OCI-LY7 (cell line): Measurements from ENCODE around the gene AGBL4. TPM values are rescaled to one million over a fixed set of nuclear protein-coding genes. Genes with fewer than 3 reads are reported as not detected.

Experiments used
- BruUV-seq: library from RNA; stranded (reverse); fragments of 400-500 nt; replicated peaks from 2 replicates; lab custom pipeline; 2021; lab: Mats Ljungman, UMichigan
- CTCF ChIA-PET: fragments of 300-600 bp; sonication (Branson Sonifier 250); formaldehyde crosslinking; loops from one replicate; lab custom pipeline; 2022; ENCODE audit warnings: antibody characterized with exemption; ENCODE audit not compliant: unreplicated experiment; lab: Charles Lee
- POLR2A ChIA-PET: fragments of 300-600 bp; sonication (Branson Sonifier 250); formaldehyde crosslinking; loops from one replicate; lab custom pipeline; 2022; ENCODE audit warnings: antibody characterized with exemption; lab: Charles Lee
- DNase-seq: peaks from one replicate; pipeline ENCODE4 v3.0.0-alpha.2; 2015; ENCODE audit warnings: low spot score
- H2AFZ ChIP-seq: fragments of 200-600 bp; sonication (generic), shearing (Covaris generic); 2 replicates; pipeline ENCODE4 v1.6.1; 2014; ENCODE audit warnings: mild to moderate bottlenecking, antibody characterized with exemption, low read length, moderate library complexity
- H3K27ac ChIP-seq: fragments of 200-600 bp; sonication (generic); 2 replicates; pipeline ENCODE4 v1.5.1; 2014; ENCODE audit warnings: mixed run types, low read depth, mild to moderate bottlenecking, moderate library complexity, low read length, inconsistent platforms; ENCODE audit not compliant: poor library complexity, severe bottlenecking
- H3K36me3 ChIP-seq: fragments of 200-600 bp; sonication (generic); 2 replicates; pipeline ENCODE4 v1.6.1; 2014; ENCODE audit warnings: mild to moderate bottlenecking, antibody characterized with exemption, low read length, moderate library complexity, mixed read lengths; ENCODE audit not compliant: insufficient read depth
- H3K4me1 ChIP-seq: fragments of 200-600 bp; sonication (generic); 2 replicates; pipeline ENCODE4 v1.5.1; 2014; ENCODE audit warnings: mild to moderate bottlenecking, low read length; ENCODE audit not compliant: insufficient read depth, poor library complexity, severe bottlenecking
- H3K4me2 ChIP-seq: fragments of 200-600 bp; sonication (generic); 2 replicates; pipeline ENCODE4 v1.6.1; 2014; ENCODE audit warnings: mild to moderate bottlenecking, low read length
- H3K4me3 ChIP-seq: fragments of 200-600 bp; sonication (generic); 2 replicates; pipeline ENCODE4 v1.5.1; 2014; ENCODE audit warnings: mild to moderate bottlenecking, low read depth, low read length; ENCODE audit not compliant: poor library complexity, severe bottlenecking
- H3K79me2 ChIP-seq: fragments of 200-600 bp; sonication (generic); 2 replicates; pipeline ENCODE4 v1.6.1; 2016; ENCODE audit warnings: low read depth, mild to moderate bottlenecking, low read length, moderate library complexity, mixed read lengths; ENCODE audit not compliant: insufficient read depth
- H3K9me2 ChIP-seq: fragments of 200-600 bp; sonication (generic); 2 replicates; pipeline ENCODE4 v1.6.1; 2016; ENCODE audit warnings: mild to moderate bottlenecking, low read length, mixed read lengths; ENCODE audit not compliant: insufficient read depth
- H3K9me3 ChIP-seq: fragments of 200-600 bp; sonication (generic); 2 replicates; pipeline ENCODE4 v1.6.1; 2014; ENCODE audit warnings: mild to moderate bottlenecking, mixed run types, low read length, mixed read lengths
- H4K20me1 ChIP-seq: fragments of 200-600 bp; sonication (generic); 2 replicates; pipeline ENCODE4 v1.6.1; 2014; ENCODE audit warnings: mild to moderate bottlenecking, antibody characterized with exemption, low read length, moderate library complexity, mixed read lengths; ENCODE audit not compliant: insufficient read depth
- EZH2phosphoT487 ChIP-seq: fragments of 200-600 bp; sonication (generic); IDR thresholded peaks from 2 replicates; pipeline ENCODE4 v1.6.1; 2018; ENCODE audit warnings: low read depth, borderline replicate concordance, mild to moderate bottlenecking, mixed run types, antibody characterized with exemption, low read length, moderate library complexity, mixed read lengths
- intact Hi-C: fragments of 100-400 bp; cut with micrococcal nuclease; formaldehyde crosslinking; loops from one replicate; pipeline ENCODE4 v1.10.0; 2022; ENCODE audit not compliant: unreplicated experiment
- total RNA-seq, 2 experiments: library from RNA; depleted of rRNA in 1 of 2; stranded (reverse); fragments of >200 nt in 1 of 2; shearing (Covaris generic) in 1 of 2; gene quantifications; 2 replicates each; pipeline ENCODE4 v1.2.3, GENCODE V29; 2014 to 2022
- TF ChIP-seq, protein P1 (sequence below): fragments of 200-600 bp; sonication (generic); conservative IDR thresholded peaks from 2 replicates; pipeline ENCODE4 v1.5.1; 2014; ENCODE audit warnings: mild to moderate bottlenecking, antibody characterized with exemption, low read length, moderate library complexity, mixed read lengths

The AGBL4 gene
- total RNA-seq, 2 experiments from 2014 or later, result not detected

DNA sequence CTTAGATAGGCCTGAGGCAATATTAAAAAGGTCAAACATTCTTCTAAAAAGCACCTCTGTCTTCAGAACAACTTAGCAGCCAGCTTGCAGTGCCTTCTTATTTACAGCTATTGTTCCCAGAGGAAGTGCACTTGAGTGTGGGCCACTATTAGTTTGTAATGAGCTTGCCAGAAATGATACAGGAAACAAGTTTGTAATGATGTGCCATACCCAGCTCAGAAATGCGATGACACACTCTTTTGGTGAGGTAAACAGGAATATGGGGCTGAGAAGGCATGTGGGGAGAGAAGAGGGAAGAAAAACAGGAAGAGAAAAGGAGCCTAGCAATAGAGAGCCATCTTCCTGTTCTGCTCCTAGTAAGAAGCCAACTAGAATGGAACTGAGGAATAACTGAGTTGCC lies 295.4 kb downstream of the AGBL4 start:
- intact Hi-C loops, result no loop called here
- Histone ChIP-seq H4K20me1 (no peaks in the 10 kb centered on the region), H3K36me3 (no peaks in the 10 kb centered on the region), H3K4me1 (no peaks in the 10 kb centered on the region), H3K4me3 (no peak overlapping the region), H3K9me3 (no peaks in the 10 kb centered on the region), H3K9me2 (no peaks in the 10 kb centered on the region), H3K4me2 (no peak overlapping the region), H2AFZ (no peak overlapping the region), H3K27ac (no peak overlapping the region), H3K79me2 (no peaks in the 10 kb centered on the region)
- BruUV-seq, result no TSS peak
- ChIA-PET POLR2A (no interaction called here), CTCF (no interaction called here)
- DNase-seq, result no peak
- TF ChIP-seq, protein P1, sequence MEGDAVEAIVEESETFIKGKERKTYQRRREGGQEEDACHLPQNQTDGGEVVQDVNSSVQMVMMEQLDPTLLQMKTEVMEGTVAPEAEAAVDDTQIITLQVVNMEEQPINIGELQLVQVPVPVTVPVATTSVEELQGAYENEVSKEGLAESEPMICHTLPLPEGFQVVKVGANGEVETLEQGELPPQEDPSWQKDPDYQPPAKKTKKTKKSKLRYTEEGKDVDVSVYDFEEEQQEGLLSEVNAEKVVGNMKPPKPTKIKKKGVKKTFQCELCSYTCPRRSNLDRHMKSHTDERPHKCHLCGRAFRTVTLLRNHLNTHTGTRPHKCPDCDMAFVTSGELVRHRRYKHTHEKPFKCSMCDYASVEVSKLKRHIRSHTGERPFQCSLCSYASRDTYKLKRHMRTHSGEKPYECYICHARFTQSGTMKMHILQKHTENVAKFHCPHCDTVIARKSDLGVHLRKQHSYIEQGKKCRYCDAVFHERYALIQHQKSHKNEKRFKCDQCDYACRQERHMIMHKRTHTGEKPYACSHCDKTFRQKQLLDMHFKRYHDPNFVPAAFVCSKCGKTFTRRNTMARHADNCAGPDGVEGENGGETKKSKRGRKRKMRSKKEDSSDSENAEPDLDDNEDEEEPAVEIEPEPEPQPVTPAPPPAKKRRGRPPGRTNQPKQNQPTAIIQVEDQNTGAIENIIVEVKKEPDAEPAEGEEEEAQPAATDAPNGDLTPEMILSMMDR, result no peak
- no peak for TF ChIP-seq EZH2phosphoT487

DNA sequence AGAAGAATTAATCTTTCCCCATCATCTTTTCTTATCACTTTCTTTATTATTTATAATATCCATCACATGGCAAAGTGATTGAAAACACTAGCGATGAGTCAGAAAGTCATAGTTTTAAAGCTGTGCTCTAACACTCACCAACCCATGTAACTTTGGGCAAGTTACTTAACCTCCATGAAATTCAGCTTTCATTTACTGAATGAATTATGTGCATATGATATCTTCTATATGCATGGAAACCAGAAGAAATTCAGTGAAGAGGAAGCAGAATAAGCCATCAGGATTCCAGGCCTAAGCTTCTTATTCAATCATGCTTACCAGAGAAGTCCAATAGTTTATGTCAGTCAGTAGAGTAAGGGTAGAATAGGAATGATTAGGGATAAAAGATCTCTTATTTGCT lies 300.1 kb downstream of the AGBL4 start:
- DNase-seq, result no peak
- Histone ChIP-seq H3K4me3 (no peak overlapping the region), H2AFZ (no peak overlapping the region)

DNA sequence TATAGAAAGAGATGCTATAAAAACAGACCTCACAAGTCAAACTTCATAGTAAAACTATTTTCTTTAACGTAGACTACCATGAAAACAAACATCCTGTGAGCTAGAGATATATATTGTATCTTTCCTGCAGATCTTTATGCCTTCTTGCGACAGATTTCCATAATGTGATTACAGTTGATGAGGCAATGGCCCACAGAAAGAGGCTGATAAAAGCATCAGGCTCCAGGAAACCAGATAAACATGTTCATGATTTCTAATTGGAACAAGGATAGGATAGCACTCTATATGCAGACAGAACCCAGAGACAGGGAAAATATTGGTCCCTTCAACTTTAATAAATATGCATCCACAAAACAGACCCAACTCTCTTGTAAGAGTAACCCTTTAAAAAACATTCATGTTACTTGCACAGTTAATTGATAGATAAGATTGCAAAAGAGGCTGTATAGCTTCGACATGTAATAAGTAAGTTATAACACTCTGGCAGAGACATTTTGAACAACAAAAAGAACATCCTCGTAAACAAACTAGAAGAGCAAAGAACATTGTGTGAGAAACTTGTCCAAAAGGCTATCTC lies 329.4 kb downstream of the AGBL4 start:
- no peak overlapping the region for H2AFZ ChIP-seq
- CTCF ChIA-PET, result no interaction called here
- no TSS peak for BruUV-seq

More for the DNA sequence above, 300.1 kb downstream of the AGBL4 start:
- BruUV-seq, result no TSS peak
- POLR2A ChIA-PET, result no interaction called here
- H3K27ac ChIP-seq, result no peak overlapping the region
- CTCF ChIA-PET, result no interaction called here
- TF ChIP-seq, protein P1, result no peak
- TF ChIP-seq EZH2phosphoT487, result no peak
- H3K4me2 ChIP-seq, result no peak overlapping the region
- intact Hi-C loops, result no loop called here
- H3K9me2 ChIP-seq, result no peaks in the 10 kb centered on the region
- H4K20me1 ChIP-seq, result no peaks in the 10 kb centered on the region
- H3K36me3 ChIP-seq, result no peaks in the 10 kb centered on the region
- H3K9me3 ChIP-seq, result no peaks in the 10 kb centered on the region
- H3K4me1 ChIP-seq, result no peaks in the 10 kb centered on the region
- H3K79me2 ChIP-seq, result no peaks in the 10 kb centered on the region

More for the DNA sequence above, 329.4 kb downstream of the AGBL4 start:
- H3K4me1 ChIP-seq, result no peaks in the 10 kb centered on the region
- TF ChIP-seq EZH2phosphoT487, result no peak
- TF ChIP-seq, protein P1, result no peak
- H3K4me3 ChIP-seq, result no peak overlapping the region
- H3K4me2 ChIP-seq, result no peak overlapping the region
- POLR2A ChIA-PET, result no interaction called here
- H3K9me3 ChIP-seq, result no peaks in the 10 kb centered on the region
- H3K36me3 ChIP-seq, result no peaks in the 10 kb centered on the region
- no peaks in the 10 kb centered on the region for H4K20me1 ChIP-seq
- no peak overlapping the region for H3K27ac ChIP-seq
- intact Hi-C loops, result no loop called here
- DNase-seq, result no peak
- H3K9me2 ChIP-seq, result no peaks in the 10 kb centered on the region
- H3K79me2 ChIP-seq, result no peaks in the 10 kb centered on the region
